GM12875 (cell line): ENCODE measurements around the gene RIOK3.

Experiments used
- H3K4me3 ChIP-seq: one replicate; pipeline ENCODE4 v1.5.1; 2011; ENCODE audit warnings: low read depth, low read length, control low read depth
- TF ChIP-seq, protein P1 (sequence below): IDR thresholded peaks from 2 replicates; pipeline ENCODE4 v1.5.1; 2011; ENCODE audit warnings: low read depth, mild to moderate bottlenecking, control low read depth, inconsistent platforms, low read length, moderate library complexity, borderline replicate concordance; ENCODE audit not compliant: insufficient read depth

The RIOK3 gene

DNA sequence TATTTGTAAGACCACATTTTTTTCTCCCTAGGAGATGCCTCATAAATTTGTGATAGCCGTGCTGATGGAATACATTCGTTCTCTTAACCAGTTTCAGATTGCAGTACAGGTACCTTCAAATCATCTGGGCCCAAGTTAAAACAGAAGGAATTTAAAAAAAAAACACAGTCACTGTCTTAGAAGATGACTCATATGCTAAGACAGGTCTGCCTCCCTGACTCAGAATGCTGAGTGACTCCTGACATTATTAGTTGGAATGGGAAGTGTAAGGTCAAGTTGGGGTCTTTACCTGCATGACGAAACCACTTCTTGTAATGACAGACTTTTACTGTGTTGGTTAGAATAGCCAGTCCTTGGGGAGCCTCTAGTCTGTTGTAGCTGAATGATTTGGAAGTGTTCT lies 76.5 kb downstream of the RIOK3 start:
- TF ChIP-seq, protein P1, sequence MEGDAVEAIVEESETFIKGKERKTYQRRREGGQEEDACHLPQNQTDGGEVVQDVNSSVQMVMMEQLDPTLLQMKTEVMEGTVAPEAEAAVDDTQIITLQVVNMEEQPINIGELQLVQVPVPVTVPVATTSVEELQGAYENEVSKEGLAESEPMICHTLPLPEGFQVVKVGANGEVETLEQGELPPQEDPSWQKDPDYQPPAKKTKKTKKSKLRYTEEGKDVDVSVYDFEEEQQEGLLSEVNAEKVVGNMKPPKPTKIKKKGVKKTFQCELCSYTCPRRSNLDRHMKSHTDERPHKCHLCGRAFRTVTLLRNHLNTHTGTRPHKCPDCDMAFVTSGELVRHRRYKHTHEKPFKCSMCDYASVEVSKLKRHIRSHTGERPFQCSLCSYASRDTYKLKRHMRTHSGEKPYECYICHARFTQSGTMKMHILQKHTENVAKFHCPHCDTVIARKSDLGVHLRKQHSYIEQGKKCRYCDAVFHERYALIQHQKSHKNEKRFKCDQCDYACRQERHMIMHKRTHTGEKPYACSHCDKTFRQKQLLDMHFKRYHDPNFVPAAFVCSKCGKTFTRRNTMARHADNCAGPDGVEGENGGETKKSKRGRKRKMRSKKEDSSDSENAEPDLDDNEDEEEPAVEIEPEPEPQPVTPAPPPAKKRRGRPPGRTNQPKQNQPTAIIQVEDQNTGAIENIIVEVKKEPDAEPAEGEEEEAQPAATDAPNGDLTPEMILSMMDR: no peak
- H3K4me3 ChIP-seq: no peak overlapping the region

DNA sequence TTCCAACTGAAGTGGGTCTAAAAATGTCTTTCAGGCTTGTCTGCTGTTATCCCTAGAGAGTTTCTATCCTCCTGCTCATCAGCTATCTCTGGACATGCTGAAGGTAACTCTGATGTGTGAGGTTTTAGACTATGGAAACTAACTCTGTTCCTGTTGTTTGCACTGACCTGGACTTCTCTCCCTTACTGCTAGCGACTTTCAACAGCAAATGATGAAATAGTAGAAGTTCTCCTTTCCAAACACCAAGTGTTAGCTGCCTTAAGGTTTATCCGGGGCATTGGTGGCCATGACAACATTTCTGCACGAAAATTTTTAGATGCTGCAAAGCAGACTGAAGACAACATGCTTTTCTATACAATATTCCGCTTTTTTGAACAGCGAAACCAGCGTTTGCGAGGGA lies 77.1 kb downstream of the RIOK3 start:
- TF ChIP-seq, protein P1: no peak
- no peak overlapping the region for H3K4me3 ChIP-seq

DNA sequence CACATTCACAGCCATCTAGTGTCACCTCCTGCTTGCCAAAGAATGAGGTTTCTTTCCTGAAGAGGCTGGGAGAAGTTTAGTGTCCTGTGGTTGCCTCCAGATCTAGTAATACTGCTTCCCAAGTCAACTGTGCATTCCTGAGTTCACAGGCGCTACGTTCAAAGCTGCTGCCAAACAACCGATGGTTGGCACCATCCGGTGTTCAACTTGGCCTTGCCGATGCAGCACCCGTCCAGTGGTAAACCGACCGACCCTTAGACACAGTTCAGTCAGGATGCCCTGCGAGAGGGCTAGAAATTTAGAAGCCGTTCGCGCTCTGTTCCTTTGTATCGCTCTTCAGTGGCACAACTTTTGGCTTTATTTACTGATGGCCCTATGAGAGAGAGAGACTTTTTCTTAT lies 78.8 kb downstream of the RIOK3 start:
- TF ChIP-seq, protein P1: no peak
- no peak overlapping the region for H3K4me3 ChIP-seq
